Measurements from ENCODE around the gene ARRDC2.
A peak's percentile ranks its signal among the peaks of the same experiment; 100 is the strongest.
"Not testable (repeated sequence)": the region's sequence is repeated elsewhere in the genome, so short reads cannot be mapped to it uniquely, and the experiment has no call there.

ARRDC2 gene

GRCh38 chr19:17977488-17977887 is 30.5 kb upstream of the ARRDC2 start:
- Mint-ChIP-seq H3K4me1 (peaks cover 3% of the 10 kb centered on the region), H3K36me3 (ENCODE audit: low read depth) (no peaks in the 10 kb centered on the region), H3K9me3 (no peaks in the 10 kb centered on the region), H3K27ac (no peak overlapping the region), H3K27me3 (peaks cover 17% of the 10 kb centered on the region), H3K4me3 (no peak overlapping the region)
- DNase-seq = no peak
- ATAC-seq = no peak

GRCh38 chr19:17981611-17982010 is 26.4 kb upstream of the ARRDC2 start:
- DNase-seq (no peak), ATAC-seq (no peak)
- Mint-ChIP-seq H3K9me3 (no peaks in the 10 kb centered on the region), H3K4me1 (peaks cover 3% of the 10 kb centered on the region), H3K36me3 (ENCODE audit: low read depth) (no peaks in the 10 kb centered on the region), H3K27ac (no peak overlapping the region), H3K4me3 (no peak overlapping the region), H3K27me3 (peaks cover 23% of the 10 kb centered on the region)

GRCh38 chr19:17982430-17982829 is 25.5 kb upstream of the ARRDC2 start:
- no peak overlapping the region for H3K4me3 Mint-ChIP-seq
- H3K36me3 Mint-ChIP-seq (ENCODE audit: low read depth) = no peaks in the 10 kb centered on the region
- no peaks in the 10 kb centered on the region for H3K9me3 Mint-ChIP-seq
- H3K27me3 Mint-ChIP-seq = peaks cover 23% of the 10 kb centered on the region
- peaks cover 3% of the 10 kb centered on the region for H3K4me1 Mint-ChIP-seq
- no peak for ATAC-seq
- no peak overlapping the region for H3K27ac Mint-ChIP-seq
- DNase-seq = no peak

- no peak overlapping the region for H3K27ac Mint-ChIP-seq
- peaks cover 12% of the 10 kb centered on the region for H3K27me3 Mint-ChIP-seq
- ATAC-seq = peak; percentile 33
- H3K4me3 Mint-ChIP-seq = no peak overlapping the region
- no peak for DNase-seq
- H3K4me1 Mint-ChIP-seq = no peaks in the 10 kb centered on the region
- H3K36me3 Mint-ChIP-seq (ENCODE audit: low read depth) = no peaks in the 10 kb centered on the region
- no peaks in the 10 kb centered on the region for H3K9me3 Mint-ChIP-seq
These were observed 22.7 kb upstream of the ARRDC2 start for GRCh38 chr19:17985037-17985818.

- H3K27me3 Mint-ChIP-seq; H3K36me3 Mint-ChIP-seq (ENCODE audit: low read depth); H3K4me3 Mint-ChIP-seq; H3K27ac Mint-ChIP-seq; DNase-seq; ATAC-seq; H3K4me1 Mint-ChIP-seq; H3K9me3 Mint-ChIP-seq: not testable (repeated sequence)
These were observed 21.4 kb upstream of the ARRDC2 start for GRCh38 chr19:17986569-17986968.

GRCh38 chr19:17988161-17988560 is 19.8 kb upstream of the ARRDC2 start:
- peaks cover 4% of the 10 kb centered on the region for H3K27me3 Mint-ChIP-seq
- no peak overlapping the region for H3K27ac Mint-ChIP-seq
- ATAC-seq (no peak), DNase-seq (no peak)
- no peaks in the 10 kb centered on the region for H3K9me3 Mint-ChIP-seq
- H3K4me3 Mint-ChIP-seq = no peak overlapping the region
- H3K36me3 Mint-ChIP-seq (ENCODE audit: low read depth) = no peaks in the 10 kb centered on the region
- H3K4me1 Mint-ChIP-seq = no peaks in the 10 kb centered on the region

GRCh38 chr19:17989425-17990094 is 18.4 kb upstream of the ARRDC2 start:
- no peak for ATAC-seq
- Mint-ChIP-seq H3K27me3 (peaks cover 4% of the 10 kb centered on the region), H3K27ac (no peak overlapping the region), H3K36me3 (ENCODE audit: low read depth) (no peaks in the 10 kb centered on the region), H3K9me3 (no peaks in the 10 kb centered on the region), H3K4me3 (no peak overlapping the region), H3K4me1 (no peaks in the 10 kb centered on the region)
- no peak for DNase-seq

- Mint-ChIP-seq H3K4me1 (peaks cover 2% of the 10 kb centered on the region), H3K27ac (no peak overlapping the region), H3K36me3 (ENCODE audit: low read depth) (no peaks in the 10 kb centered on the region), H3K4me3 (no peak overlapping the region), H3K9me3 (no peaks in the 10 kb centered on the region), H3K27me3 (peaks cover 1% of the 10 kb centered on the region)
- DNase-seq (no peak), ATAC-seq (no peak)
These were observed 14.7 kb upstream of the ARRDC2 start for GRCh38 chr19:17993076-17993813.

GRCh38 chr19:17996826-17997316 is 11.1 kb upstream of the ARRDC2 start:
- no peaks in the 10 kb centered on the region for H3K36me3 Mint-ChIP-seq (ENCODE audit: low read depth)
- peaks cover 1% of the 10 kb centered on the region for H3K27me3 Mint-ChIP-seq
- ATAC-seq (peak; percentile 70), DNase-seq (peak; percentile 92)
- H3K9me3 Mint-ChIP-seq = no peaks in the 10 kb centered on the region
- no peak overlapping the region for H3K27ac Mint-ChIP-seq
- no peak overlapping the region for H3K4me3 Mint-ChIP-seq
- H3K4me1 Mint-ChIP-seq = peaks cover 14% of the 10 kb centered on the region

- ATAC-seq (no peak), DNase-seq (no peak)
- Mint-ChIP-seq H3K4me1 (peaks cover 21% of the 10 kb centered on the region), H3K36me3 (ENCODE audit: low read depth) (peaks cover 8% of the 10 kb centered on the region), H3K4me3 (no peak overlapping the region), H3K27ac (no peak overlapping the region), H3K27me3 (peaks cover 1% of the 10 kb centered on the region), H3K9me3 (no peaks in the 10 kb centered on the region)
These were observed 9.8 kb upstream of the ARRDC2 start for GRCh38 chr19:17997969-17998826.

- no peak overlapping the region for H3K4me3 Mint-ChIP-seq
- H3K27me3 Mint-ChIP-seq = peaks cover 1% of the 10 kb centered on the region
- ATAC-seq = no peak
- H3K4me1 Mint-ChIP-seq = peaks cover 22% of the 10 kb centered on the region
- H3K9me3 Mint-ChIP-seq = no peaks in the 10 kb centered on the region
- DNase-seq = no peak
- H3K36me3 Mint-ChIP-seq (ENCODE audit: low read depth) = peaks cover 9% of the 10 kb centered on the region
- H3K27ac Mint-ChIP-seq = no peak overlapping the region
These were observed 9.2 kb upstream of the ARRDC2 start for GRCh38 chr19:17998827-17999150.

- H3K36me3 Mint-ChIP-seq (ENCODE audit: low read depth) = peaks cover 9% of the 10 kb centered on the region
- ATAC-seq (no peak), DNase-seq (no peak)
- H3K4me3 Mint-ChIP-seq = peak overlapping the region; percentile 76
- no peaks in the 10 kb centered on the region for H3K9me3 Mint-ChIP-seq
- peaks cover under 1% of the 10 kb centered on the region for H3K27me3 Mint-ChIP-seq
- H3K4me1 Mint-ChIP-seq = peaks cover 22% of the 10 kb centered on the region
- H3K27ac Mint-ChIP-seq = peak overlapping the region; percentile 93
These were observed 8.1 kb upstream of the ARRDC2 start for GRCh38 chr19:17999684-18000479.

GRCh38 chr19:18000480-18000914 is 7.5 kb upstream of the ARRDC2 start:
- H3K36me3 Mint-ChIP-seq (ENCODE audit: low read depth) = peaks cover 9% of the 10 kb centered on the region
- H3K9me3 Mint-ChIP-seq = no peaks in the 10 kb centered on the region
- no peaks in the 10 kb centered on the region for H3K27me3 Mint-ChIP-seq
- peak overlapping the region; percentile 76 for H3K4me3 Mint-ChIP-seq
- DNase-seq (no peak), ATAC-seq (no peak)
- peak overlapping the region; percentile 93 for H3K27ac Mint-ChIP-seq
- H3K4me1 Mint-ChIP-seq = peaks cover 22% of the 10 kb centered on the region

Measured in activated naive CD8-positive, alpha-beta T cell treated with anti-CD3 and anti-CD28 coated beads, Interleukin-2, amount 50 U/mL, for 24 hours (primary cell).